Cardiac septum (tissue), 1 donor: ENCODE data around the gene CDC14A. TPM values are rescaled to one million over a fixed set of nuclear protein-coding genes. Genes with fewer than 3 reads are reported as not detected.
"Not testable (repeated sequence)": the region's sequence is repeated elsewhere in the genome, so short reads cannot be mapped to it uniquely, and the experiment has no call there.

ENCODE experiments used
- DNase-seq: peaks from one replicate; pipeline ENCODE4 v3.0.0-alpha.2; 2020; ENCODE audit warnings: low spot score
- intact Hi-C: fragments of 100-400 bp; cut with DNase I; formaldehyde crosslinking; loops from one replicate; pipeline ENCODE4 v1.14.0; 2022
- long read RNA-seq: library from polyadenylated mRNA; unstranded; transcript quantifications from one replicate; pipeline ENCODE4 v2.0.0, GENCODE V29; 2021
- total RNA-seq: library from RNA; stranded (reverse); fragmentation: NEBNext Ultra II Directional; extraction: Animal tissue kit (Norgen Biotek cat#: 25700); gene quantifications from one replicate; pipeline ENCODE4 v1.2.1, GENCODE V29; 2021
- donor health status: DM: no; HTN: no; CAD: no.

CDC14A gene, protein sequence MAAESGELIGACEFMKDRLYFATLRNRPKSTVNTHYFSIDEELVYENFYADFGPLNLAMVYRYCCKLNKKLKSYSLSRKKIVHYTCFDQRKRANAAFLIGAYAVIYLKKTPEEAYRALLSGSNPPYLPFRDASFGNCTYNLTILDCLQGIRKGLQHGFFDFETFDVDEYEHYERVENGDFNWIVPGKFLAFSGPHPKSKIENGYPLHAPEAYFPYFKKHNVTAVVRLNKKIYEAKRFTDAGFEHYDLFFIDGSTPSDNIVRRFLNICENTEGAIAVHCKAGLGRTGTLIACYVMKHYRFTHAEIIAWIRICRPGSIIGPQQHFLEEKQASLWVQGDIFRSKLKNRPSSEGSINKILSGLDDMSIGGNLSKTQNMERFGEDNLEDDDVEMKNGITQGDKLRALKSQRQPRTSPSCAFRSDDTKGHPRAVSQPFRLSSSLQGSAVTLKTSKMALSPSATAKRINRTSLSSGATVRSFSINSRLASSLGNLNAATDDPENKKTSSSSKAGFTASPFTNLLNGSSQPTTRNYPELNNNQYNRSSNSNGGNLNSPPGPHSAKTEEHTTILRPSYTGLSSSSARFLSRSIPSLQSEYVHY
- 4.9 TPM for total RNA-seq
- long read RNA-seq, partial matches to known transcripts, result 0 of 5 reads
- long read RNA-seq, other reads (novel, unspliced or antisense), result 4 of 5 reads

GRCh38 chr1:100352267-100353070, at the start of gene CDC14A:
TSS of gene CDC14A (plus strand) at chr1:100352506. CDS start at chr1:100352955, 449 bp downstream.
- intact Hi-C loops, result loop anchor here (2.0 to 5.0 kb wide), 5 partner anchors 48 to 315 kb away; partner anchors contain the start of genes SASS6 and TRMT13

DNA sequence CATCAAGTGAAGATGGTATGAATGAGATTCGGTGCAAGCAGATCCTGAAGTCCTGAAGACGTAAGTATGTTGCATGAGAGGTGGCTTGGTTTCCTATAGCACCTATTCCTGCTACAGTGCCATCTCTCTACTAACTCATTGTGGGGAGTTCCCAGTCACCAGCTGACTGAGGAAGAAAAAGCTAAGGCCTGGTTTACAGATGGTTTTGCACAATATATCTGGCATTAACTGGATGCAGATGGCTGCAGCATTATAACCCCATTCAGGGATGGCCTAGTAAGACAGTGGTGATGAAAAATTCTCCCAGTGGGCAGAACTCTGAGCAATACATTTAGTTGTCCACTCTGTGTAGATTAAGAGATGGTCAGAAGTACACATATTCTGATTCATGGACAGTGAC, 49.6 kb upstream of the CDC14A start:
- intact Hi-C loops, result no loop called here
- DNase-seq, result no peak

More at GRCh38 chr1:100352267-100353070, at the start of gene CDC14A:
- DNase-seq, result peak; percentile 93

DNA sequence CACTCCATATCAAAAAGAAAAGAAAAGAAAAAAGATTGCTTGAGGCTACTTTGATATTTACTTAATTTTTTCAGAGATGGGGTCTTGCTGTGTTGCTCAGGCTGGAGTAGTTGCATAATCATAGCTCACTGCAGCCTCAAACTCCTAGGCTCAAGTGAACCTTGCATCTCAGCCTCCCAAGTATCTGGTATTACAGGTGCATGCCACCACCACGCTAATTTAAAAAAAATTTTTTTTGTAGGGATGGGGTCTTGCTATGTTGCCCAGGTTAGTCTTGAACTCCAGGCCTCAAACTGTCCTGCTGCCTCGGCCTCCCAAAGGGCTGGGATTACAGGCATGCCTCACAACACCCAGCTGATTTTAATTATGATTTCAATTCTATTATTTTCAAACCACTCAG, 48.1 kb upstream of the CDC14A start:
- intact Hi-C loops, result no loop called here
- DNase-seq, result no peak

- intact Hi-C loops, result no loop called here
- DNase-seq, result no peak
Measured at GRCh38 chr1:100304921-100305320, 47.4 kb upstream of the CDC14A start.

DNA sequence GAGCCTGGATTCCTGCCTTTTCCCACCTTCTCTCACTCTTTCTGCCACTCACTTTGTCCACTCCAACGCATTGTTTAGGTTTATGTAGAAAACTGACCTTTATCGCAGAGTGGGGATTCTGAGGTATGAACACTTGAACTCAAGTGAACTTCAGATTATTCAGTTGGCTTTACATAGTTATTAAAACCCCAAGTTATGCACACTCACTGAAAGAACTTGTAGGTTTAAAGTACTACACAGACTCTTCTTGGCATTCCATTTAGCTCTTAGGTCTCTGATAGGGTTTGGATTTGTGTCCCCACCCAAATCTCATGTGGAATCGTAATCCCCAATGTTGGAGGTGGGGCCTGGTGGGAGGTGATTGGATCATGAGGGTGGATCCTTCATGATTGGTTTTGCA, 46.4 kb upstream of the CDC14A start:
- DNase-seq, result no peak
- intact Hi-C loops, result no loop called here

DNA sequence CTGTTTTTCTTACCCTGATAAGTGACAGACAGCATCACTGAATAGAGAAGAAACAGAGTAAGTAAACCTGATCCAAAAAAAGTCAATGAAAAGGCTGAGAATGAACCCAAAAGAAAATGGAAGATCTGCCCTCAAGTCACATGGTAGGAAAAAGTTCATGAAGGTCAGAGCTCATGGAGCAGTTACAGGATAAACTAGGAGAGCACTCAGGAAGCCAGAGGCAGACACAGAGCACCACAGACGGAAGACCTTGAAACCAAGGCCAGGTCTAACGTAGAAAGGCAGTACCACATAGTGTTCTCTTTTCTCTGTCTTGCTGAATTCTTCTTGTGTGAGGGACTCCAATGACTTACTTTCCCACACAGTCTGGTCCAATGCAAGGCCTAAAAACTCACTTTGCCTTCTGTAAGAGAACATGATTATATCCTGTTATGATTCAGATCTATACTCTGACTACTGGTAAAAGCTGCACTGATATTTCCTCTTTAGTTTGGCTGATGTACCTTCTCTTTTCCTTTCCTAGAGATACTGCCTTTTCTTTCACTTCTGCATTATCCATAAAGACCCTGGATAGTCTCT, 45.5 kb upstream of the CDC14A start:
- intact Hi-C loops, result no loop called here

GRCh38 chr1:100308777-100309176, 43.5 kb upstream of the CDC14A start:
- DNase-seq, result no peak
- intact Hi-C loops, result no loop called here

More for the DNA sequence above, 45.5 kb upstream of the CDC14A start:
- DNase-seq, result no peak

DNA sequence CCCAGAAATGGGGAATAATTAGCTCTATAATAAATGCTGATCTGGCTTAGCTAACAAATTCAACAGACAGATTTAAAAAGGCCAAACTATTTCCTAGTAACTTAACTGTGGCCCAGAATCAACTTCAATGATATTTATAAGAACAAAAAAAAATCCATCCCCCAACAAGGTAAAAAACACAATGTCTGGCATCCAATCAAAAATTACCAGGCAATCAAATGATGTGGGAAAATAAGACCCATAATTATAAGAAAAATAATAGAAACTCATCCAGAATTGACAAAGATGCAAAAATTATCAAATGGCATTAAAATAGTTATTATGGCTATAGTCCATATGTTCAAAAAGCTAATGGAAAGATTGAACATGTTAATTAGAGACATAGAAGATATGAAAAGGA, 42.4 kb upstream of the CDC14A start:
- DNase-seq, result no peak
- intact Hi-C loops, result no loop called here

- no peak for DNase-seq
- intact Hi-C loops, result no loop called here
Measured at GRCh38 chr1:100313382-100313781, 38.9 kb upstream of the CDC14A start.

DNA sequence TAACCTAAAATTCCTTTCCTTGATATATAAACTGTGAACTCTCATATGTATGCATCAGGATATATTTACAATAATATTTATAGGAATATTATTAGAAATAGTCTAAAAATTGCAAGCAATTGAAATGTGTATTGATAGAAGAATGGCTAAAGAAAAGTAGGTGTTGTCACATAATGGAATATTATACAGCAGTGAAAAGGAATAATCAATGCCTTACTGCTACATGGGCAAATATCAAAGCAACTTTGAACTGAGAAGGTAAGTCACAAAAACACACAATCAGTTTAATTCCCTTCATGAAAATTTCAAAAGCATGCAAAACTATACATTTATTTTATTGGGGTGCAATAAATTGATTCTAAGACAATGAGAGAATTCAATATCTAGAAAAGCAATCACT, 35.7 kb upstream of the CDC14A start:
- intact Hi-C loops, result no loop called here
- DNase-seq, result no peak

GRCh38 chr1:100320311-100321099, 31.8 kb upstream of the CDC14A start:
- no peak for DNase-seq

GRCh38 chr1:100321100-100321493, 31.2 kb upstream of the CDC14A start:
- DNase-seq, result no peak
- intact Hi-C loops, result no loop called here

More at GRCh38 chr1:100320311-100321099, 31.8 kb upstream of the CDC14A start:
- intact Hi-C loops, result no loop called here

DNA sequence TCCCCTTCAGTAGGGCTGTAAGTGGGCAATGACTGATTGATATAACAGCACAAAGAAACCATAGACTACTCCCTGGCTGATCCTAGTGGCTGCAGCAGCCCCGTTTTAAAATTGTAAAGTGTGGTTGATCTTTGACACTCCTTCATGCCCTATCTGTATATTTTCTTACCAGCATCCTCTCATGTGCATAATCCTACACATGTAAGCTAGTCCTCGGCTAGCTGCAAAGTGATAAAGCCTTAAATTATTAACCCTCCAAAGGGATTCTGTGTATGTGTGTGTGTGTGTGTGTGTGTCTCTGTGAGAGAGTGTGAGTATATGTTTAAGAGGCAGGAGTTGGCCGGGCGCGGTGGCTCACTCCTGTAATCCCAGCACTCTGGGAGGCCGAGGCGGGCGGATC, 30.8 kb upstream of the CDC14A start:
- intact Hi-C loops, result no loop called here

DNA sequence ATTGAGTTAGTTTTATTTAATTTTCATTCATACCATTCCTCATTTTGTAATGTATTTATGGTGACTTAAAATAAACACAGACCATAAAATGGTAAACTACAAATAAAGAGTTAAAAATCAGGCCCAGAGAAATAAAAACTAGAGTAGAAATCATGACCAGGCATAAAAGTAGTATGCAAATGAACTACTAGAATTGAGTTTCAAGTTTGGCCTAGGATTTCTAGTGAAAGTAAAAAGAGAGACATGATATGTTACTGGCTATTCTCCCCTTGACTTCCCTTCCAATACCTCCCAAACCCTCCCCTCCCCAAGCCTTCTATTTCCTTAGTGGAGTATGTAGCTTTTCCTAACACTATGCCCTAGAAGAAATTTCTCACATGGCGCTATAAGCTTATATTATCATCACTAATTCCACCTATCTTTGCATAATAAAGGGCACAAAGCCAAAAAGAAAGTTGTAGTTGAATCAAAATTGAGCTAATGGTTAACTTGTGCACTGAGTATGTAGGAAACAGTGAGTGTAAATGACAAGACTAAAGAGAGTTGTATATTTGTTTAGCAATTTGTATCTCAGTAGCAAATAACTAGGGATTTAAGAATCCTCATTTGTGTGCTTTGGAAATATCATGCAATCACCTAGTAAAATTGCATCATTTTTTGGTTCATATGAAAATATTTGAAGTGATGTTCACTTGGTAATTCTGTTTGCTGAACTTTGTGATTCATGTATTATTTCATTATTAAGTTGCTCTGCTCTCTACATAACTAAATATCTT, 29.7 kb upstream of the CDC14A start:
- intact Hi-C loops, result no loop called here

More for the DNA sequence above, 30.8 kb upstream of the CDC14A start:
- no peak for DNase-seq

DNA sequence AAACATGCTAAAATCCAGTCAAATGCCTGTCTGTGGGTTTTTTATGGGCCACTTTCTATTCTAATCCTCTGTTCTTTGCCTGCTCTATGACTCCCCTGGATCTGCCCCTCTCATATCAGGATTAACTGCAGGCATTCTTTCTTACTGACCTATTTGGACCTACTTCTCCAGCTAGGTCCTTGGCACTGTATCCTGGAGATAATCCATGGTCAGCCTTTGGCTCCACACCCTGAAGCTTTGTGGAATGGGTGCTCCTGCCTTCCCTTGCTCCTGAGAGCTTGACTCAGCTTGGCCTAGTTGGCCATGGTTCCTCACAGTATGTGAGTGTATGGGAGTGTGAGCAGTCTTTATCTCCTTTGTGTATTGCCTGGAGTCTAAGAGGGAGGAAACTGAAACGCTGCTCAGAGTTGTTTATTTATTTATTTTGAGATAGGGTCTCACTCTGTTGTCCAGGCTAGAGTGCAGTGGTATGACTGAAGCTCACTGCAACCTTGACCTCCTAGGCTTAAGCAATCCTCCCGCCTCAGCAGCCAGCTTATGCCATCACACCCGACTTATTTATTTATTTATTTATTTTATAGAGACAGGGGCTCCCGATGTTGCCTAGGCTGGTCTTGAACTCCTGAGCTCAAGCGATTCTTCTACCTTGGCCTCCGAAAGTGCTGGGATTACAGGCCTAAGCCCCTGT, 28.7 kb upstream of the CDC14A start:
- no peak for DNase-seq
- intact Hi-C loops, result no loop called here

More for the DNA sequence above, 29.7 kb upstream of the CDC14A start:
- DNase-seq, result no peak

DNA sequence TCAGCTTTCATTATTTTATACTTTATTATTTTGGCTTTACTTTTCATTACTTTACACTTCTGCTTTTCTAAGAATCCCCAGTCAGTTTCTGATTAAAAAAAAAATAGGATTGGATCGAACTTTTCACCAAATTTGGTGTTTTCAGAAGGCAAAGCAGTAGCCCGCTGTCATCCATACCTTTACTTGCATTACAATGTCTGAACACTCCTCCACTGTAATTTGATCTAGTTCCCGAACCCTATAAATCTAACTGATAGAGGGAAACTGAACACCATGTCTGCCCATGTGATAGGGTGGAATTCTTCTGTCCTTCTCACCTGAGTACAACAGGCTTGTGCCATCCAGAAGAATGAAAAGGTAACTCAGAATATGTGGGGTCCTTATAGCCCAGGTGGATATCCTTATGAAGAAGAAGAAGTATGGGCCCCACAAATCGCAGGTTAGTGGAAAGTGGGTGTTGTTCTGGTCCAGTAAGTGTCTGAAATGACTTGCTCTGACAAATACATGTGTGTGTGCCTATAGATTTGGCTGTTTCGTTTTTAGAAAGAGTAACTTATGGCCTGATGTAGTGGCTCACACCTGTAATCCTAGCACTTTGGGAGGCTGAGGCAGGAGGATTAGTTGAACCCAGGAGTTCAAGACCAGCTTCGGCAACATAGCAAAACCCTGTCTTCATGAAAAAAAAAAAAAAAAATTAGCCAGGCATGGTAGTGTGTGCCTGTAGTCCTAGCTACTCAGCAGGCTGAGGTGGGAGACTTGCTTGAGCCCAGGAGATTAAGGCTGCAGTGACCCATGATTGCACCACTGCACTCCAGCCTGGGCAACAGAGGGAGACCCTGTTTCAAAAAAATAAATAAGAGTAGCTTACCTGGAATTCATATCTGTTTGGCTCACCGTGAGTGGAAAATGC, 26.6 kb upstream of the CDC14A start:
- no peak for DNase-seq
- intact Hi-C loops, result no loop called here

DNA sequence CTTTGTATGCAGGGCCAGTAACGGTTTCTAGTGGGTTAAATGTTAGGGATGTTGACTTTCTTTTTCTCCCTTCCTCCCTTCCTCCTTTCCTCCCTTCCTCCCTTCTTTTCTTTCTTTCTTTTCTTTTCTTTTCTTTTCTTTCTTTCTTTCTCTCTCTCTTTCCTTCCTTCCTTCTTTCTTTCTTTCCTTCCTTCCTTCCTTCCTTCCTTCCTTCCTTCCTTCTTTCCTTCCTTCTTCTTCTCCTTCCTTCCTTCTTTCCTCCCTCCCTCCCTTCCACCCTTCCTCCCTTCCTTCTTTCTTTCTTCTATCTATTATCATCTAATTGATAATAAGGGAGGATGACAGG, 26.0 kb upstream of the CDC14A start:
- intact Hi-C loops, DNase-seq: not testable (repeated sequence)
